Left ventricle myocardium superior (tissue), 1 donor: ENCODE data around the gene DMXL1. TPM values are rescaled to one million over a fixed set of nuclear protein-coding genes. Genes with fewer than 3 reads are reported as not detected.

ENCODE experiments used
- ATAC-seq: fragments of 200-7000 bp; cut with Tn5 transposase; one replicate; pipeline ENCODE4 v1.9.1; 2020; ENCODE audit warnings: mild to moderate bottlenecking, moderate library complexity
- DNase-seq: peaks from one replicate; pipeline ENCODE4 v3.0.0-alpha.2; 2020
- intact Hi-C: fragments of 100-400 bp; cut with micrococcal nuclease; formaldehyde crosslinking; loops from one replicate; pipeline ENCODE4 v1.11.0; 2022
- total RNA-seq: library from RNA; stranded (reverse); fragmentation: NEBNext Ultra II Directional; extraction: Animal tissue kit (Norgen Biotek cat#: 25700); gene quantifications from one replicate; pipeline ENCODE4 v1.2.1, GENCODE V29; 2021
- donor health status: DM: no; HTN: yes; CAD: no; lungs with severe emphysema.

DMXL1 gene
- total RNA-seq, 1 donor from 2014 or later: 23.6 TPM

GRCh38 chr5:119276978-119277377 lies 206.1 kb downstream of the DMXL1 start:
- no peak for ATAC-seq
- intact Hi-C loops: no loop called here
- DNase-seq: no peak

DNA sequence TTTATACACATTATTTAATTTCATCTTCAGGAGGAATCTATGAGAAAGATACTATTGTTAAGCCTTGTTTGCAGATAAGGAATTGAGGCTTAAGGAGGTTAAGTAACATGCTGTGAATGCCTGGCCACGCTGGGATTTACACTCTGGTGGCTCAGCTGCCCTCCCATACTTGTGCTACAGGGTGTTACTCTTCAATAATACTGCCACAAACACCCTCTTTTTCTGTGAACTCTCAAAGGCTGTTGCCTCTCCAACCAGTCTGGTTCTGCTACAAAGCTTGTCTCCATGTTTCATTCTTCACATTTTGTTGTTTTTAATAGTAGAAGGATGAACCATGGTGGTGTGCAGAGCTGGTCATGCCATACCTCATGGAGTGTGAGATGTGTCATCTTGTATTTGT lies 208.2 kb downstream of the DMXL1 start:
- DNase-seq: no peak
- intact Hi-C loops: no loop called here
- ATAC-seq: no peak

DNA sequence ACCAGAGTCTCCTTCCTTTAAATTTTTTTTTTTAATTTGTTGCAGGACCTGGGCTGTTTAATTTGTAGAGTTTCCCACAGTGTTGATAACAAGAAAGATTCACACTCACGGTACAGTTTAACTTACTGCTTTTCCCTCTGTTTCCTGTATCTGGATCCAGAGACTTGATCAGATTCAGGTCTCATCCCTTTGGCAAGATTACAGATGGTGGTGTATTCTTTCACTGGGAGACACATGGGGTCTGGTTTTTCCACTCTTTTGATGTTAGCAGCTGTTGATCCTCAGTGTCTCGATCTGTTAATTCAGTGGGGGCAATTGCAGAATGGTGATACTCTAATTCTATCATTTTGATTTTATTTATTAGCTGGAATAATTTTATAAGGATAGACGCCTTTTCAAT lies 209.5 kb downstream of the DMXL1 start:
- no peak for DNase-seq
- intact Hi-C loops: no loop called here
- no peak for ATAC-seq

- intact Hi-C loops: no loop called here
- ATAC-seq (no peak), DNase-seq (no peak)
Observed at GRCh38 chr5:119282628-119283027, 211.7 kb downstream of the DMXL1 start.

DNA sequence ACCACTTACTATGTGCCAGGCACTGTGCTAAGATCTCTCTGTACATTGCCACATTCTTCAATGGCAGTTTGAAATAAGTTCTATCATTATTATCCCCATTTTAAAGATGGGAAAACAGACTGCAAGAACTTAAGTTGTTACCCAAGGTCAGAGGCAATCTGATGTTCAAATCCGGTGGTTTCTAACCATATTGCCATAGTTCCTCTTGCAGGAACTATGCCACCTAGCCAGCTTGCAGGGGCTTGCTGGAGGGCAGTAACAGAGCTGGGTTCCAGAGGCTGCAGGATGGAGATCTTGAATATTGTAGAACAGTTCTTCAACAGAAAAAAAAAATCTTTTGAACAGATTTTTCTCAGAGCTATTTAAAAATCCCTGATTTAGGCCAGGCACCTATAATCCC lies 213.1 kb downstream of the DMXL1 start:
- ATAC-seq: no peak
- intact Hi-C loops: no loop called here
- no peak for DNase-seq

DNA sequence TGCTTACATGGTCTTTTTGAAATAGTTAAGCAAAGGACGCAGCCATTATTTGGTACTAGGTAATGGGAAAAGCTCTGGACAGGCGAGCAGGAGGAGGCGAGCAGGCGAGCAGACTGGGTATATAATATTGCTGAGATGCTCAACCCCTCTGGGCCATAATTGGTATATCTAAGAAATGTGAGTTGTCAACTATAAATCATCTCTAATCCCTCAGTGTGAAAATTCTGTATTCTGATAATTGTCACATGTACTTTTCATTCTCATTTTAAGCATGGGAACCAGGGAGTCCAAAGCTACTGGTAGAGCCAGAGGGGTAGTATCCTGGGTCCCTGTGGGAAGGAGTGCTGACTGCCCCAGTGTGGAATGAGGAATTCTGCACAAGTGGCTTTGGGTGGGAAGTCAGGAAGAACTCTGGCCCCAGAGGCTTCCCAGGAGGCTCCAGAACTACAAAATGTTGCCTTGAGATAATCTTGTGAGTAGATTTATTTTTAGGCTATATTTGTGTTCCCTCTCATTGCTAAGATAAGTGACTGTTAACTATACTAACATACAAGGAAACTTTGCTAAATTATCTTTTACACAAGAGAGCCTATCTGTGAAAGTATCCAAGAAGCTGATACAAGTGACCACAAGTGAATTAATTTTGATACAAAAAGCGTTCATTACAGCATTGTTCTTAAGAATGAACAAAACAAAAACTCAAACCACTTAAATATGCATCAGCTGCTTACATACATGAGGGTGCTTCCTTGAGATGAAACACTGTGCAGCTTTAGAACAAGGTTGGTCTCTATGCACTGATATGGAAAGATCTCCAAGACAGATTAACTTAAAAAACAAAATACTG lies 214.4 kb downstream of the DMXL1 start:
- ATAC-seq (peak; percentile 68), DNase-seq (no peak)
- intact Hi-C loops: no loop called here

DNA sequence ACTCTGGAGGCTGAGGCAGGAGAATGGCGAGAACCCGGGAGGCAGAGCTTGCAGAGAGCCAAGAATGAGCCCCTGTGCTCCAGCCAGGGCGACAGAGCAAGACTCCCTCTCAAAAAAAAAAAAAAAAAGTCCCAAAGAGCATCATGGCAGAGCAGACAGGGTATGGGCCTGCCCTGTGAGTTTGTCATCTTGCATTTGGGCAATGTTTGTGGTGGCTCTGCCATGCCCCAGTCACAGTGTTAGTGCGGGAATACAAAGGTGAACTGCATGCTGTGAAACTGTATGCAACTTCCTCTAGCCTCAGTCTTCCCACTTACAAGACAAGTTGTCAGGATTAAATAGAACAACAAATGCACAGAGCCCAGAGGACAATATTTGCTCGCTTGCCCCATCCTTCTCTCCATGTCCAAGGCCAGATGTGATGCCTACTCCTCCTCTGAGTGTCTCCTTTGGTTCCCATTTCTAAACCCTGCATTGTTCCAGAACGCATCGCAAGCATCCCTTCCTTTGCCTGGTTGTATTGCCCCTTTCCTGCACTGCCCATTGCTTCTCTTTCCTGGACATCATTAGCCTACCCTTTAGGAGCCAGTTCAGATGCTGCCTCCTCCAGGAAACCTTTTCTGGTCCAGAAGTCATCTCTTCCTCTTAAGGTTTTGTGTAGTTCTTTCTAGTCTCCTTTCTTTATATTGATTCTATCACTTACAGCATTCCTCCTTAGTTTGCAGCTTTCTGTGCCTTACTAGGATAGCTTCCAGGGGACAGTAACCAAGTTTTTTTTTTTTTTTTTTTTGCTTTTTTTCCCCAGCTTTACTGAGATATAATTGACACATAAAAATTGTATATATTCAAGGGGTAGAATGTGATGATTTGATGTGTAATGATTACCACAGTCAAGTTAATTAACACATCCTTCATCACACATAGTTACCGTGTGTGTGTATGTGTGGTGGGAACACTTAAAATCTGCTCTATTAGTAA lies 215.9 kb downstream of the DMXL1 start:
- DNase-seq (no peak), ATAC-seq (no peak)
- intact Hi-C loops: no loop called here

- intact Hi-C loops: no loop called here
- ATAC-seq: no peak
Observed at GRCh38 chr5:119287547-119288111, 216.7 kb downstream of the DMXL1 start.

DNA sequence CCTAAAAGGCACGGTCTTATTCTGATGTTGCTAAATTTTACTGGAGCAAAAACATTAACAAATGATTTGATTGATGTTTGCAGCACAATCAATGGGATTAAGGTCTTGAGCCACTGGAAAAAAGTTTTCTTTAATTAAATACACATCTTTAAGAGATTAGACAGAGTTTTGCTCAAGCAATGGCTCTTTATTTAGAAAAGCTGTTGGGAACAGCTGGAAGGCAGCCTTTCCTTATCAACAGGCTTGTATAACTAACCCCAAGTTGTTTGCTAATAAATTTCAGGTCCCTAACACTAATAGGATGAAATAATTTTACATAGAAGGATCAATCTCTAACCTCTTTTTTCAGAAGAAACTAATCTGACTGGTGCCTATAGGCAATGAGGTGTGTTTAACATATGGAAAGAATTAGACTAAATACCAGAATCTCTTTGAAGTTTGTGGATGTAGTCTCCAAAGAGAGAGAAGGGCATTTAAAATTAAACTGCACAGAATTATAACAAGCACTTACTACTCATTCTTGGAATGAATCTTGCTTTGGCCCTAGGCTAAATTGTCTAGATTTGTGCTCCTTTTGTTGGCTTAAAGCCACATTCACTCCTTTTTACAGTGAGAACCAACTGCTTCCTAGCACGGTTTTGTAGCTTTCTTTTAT lies 217.6 kb downstream of the DMXL1 start:
- DNase-seq (no peak), ATAC-seq (no peak)
- intact Hi-C loops: no loop called here

More at GRCh38 chr5:119287547-119288111, 216.7 kb downstream of the DMXL1 start:
- DNase-seq: no peak

- ATAC-seq (no peak), DNase-seq (no peak)
- intact Hi-C loops: no loop called here
Observed at GRCh38 chr5:119289438-119290044, 218.7 kb downstream of the DMXL1 start.

- no peak for DNase-seq
- intact Hi-C loops: no loop called here
- ATAC-seq: no peak
Observed at GRCh38 chr5:119290161-119290569, 219.3 kb downstream of the DMXL1 start.

- DNase-seq (no peak), ATAC-seq (no peak)
- intact Hi-C loops: no loop called here
Observed at GRCh38 chr5:119290607-119291006, 219.7 kb downstream of the DMXL1 start.

DNA sequence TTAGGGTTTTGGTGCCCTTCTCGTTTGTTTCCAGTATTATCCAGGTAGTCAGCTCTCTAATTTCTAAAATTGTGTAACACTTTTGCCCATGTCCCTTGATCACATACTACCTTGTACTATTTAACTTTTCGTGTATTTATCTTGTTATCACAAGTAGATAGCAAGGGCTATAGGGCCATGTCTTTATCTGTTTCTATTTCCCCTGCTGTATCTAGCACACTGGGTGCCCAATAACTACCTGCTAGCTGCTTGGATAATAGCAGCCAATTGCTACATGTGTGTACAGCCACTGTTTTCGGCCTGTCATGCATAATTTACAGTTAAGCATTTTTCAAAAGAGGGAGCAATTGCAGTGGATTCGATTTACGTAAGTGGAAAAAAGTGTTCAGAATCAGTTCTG lies 220.2 kb downstream of the DMXL1 start:
- DNase-seq: no peak
- intact Hi-C loops: no loop called here
- ATAC-seq: no peak

GRCh38 chr5:119291877-119292276 lies 221.0 kb downstream of the DMXL1 start:
- DNase-seq (no peak), ATAC-seq (no peak)
- intact Hi-C loops: no loop called here

- intact Hi-C loops: no loop called here
- no peak for ATAC-seq
- no peak for DNase-seq
Observed at GRCh38 chr5:119292701-119293515, 222.0 kb downstream of the DMXL1 start.

- intact Hi-C loops: no loop called here
- no peak for ATAC-seq
- DNase-seq: no peak
Observed at GRCh38 chr5:119293516-119293829, 222.6 kb downstream of the DMXL1 start.
